Ovary (tissue), 3 donors: ENCODE data around the gene THRB.

ENCODE experiments used
- EP300 ChIP-seq: sonication (generic); formaldehyde crosslinking; IDR thresholded peaks from one replicate; pipeline ENCODE4 v1.6.1; 2017; ENCODE audit warnings: antibody characterized with exemption
- POLR2A ChIP-seq: fragments of 450-650 bp; IDR thresholded peaks from one replicate; pipeline ENCODE4 v1.6.1; 2017; ENCODE audit warnings: antibody characterized with exemption, mild to moderate bottlenecking, moderate library complexity
- TF ChIP-seq, protein P1 (sequence below), 3 donors: fragments of 450-650 bp in 2 of 3; fragments of 200-600 bp in 1 of 3; IDR thresholded peaks; one replicate each; pipeline versions ENCODE4 v1.5.1 to v1.8.0; 2016 to 2022; ENCODE audit warnings: antibody characterized with exemption in 3 of 3, mild to moderate bottlenecking in 1 of 3
- donor health status: DM: no; HTN: no; CAD: no.

DNA sequence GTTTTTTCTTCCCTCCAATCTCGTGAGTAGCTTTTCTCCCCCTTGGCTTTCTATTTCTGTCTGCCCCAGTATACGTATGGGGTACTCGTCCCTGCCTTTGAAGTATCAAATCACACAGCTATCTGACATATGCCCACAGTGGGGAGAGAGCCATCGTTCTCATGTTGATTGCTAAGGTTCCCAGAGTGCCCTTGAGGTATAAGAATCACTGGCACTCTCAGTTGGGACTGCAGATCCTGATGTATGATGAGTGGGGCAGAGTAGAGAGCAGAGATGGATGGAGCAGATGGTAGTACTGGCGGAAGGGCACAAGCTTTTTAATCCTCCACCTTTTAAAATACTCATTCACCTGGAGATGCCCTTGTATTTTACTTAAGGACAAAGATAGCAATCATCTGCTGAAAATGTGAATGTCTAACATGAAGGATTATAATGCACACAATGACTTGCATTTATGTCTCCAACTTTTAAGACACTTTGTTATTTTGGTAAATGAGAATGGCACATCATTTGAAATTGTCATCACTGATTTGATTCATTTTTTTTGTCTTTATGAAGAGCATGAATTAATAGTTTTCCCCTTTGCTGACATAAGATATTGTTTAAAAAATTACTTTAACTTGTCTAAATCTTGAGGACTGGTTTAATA is 310.0 kb downstream of the THRB start:
- no peak for TF ChIP-seq POLR2A
- TF ChIP-seq, protein P1, sequence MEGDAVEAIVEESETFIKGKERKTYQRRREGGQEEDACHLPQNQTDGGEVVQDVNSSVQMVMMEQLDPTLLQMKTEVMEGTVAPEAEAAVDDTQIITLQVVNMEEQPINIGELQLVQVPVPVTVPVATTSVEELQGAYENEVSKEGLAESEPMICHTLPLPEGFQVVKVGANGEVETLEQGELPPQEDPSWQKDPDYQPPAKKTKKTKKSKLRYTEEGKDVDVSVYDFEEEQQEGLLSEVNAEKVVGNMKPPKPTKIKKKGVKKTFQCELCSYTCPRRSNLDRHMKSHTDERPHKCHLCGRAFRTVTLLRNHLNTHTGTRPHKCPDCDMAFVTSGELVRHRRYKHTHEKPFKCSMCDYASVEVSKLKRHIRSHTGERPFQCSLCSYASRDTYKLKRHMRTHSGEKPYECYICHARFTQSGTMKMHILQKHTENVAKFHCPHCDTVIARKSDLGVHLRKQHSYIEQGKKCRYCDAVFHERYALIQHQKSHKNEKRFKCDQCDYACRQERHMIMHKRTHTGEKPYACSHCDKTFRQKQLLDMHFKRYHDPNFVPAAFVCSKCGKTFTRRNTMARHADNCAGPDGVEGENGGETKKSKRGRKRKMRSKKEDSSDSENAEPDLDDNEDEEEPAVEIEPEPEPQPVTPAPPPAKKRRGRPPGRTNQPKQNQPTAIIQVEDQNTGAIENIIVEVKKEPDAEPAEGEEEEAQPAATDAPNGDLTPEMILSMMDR (IDR thresholded peaks at IDR 0.05) = no peak
- no peak for TF ChIP-seq EP300
